GM21526 (cell line): ENCODE measurements around the gene SUN5.
"Not testable (repeated sequence)": the region's sequence is repeated elsewhere in the genome, so short reads cannot be mapped to it uniquely, and the experiment has no call there.

Source experiments
- ATAC-seq: cut with Tn5 transposase; IDR thresholded peaks from one replicate; pipeline ENCODE4 v1.9.1; 2021; ENCODE audit warnings: moderate library complexity; ENCODE audit not compliant: unreplicated experiment, low FRiP score

SUN5 gene

DNA sequence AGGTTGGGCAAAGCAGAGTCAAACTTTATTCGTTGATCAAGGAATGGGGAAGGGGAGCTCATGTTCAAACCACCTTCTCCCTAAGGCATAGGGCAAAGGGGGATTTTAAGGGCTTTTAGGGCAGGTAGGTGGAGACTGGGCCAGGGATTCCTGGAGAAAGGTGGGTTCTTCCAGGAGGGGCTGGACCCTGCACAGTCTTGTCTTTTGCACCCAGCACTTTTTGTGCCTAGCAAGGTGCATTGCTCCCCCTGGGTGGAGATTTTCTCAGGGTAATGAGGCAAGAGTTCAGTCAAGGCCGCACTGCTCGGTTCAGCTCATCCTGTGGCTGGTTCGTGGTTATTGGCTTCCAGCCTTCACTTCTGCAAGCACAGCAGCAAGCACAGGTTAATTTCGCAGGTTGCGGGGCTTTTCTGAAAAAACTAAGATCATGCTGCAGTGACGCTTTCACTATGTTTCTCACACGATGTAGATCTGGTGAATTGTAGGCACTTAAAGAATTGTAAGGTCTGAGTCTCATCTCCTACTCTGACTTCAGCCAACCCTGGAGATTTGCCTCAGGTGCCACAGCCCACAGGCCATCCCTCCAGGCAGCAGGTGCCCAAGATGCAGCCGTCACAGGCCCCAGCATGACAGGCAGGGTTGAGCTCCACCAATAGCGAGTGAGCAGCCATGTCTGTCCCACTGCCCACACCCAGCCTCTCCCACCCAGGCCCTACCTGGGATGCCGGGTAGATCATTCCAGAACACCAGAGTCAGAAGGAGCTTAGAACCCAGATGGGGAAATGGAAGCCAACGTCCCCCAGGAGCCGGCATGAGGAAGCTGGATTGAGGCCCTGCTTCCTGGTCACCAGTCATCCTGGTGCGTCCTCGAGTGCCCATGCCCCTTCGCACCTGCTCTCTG, 37.1 kb downstream of the SUN5 start:
- ATAC-seq = no peak

DNA sequence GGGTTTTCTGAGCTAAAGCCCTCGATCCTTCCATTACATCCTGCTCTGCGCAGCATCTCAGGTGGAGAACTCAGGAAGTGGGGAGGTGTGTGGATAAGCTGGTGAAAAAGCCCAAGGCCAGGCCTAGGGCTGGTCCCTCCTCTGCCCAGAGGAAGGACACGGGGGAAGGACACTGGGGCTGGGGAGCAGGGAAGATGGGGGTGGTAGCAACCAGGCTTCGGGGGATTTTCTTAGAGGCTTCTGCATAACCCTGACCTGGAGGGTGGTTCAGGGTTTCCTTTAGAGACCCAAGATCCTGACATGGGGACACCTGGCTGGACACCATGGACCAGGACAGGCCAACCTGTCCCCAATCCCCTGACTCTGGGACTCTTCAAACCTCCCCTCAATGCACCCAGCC, 37.9 kb downstream of the SUN5 start:
- ATAC-seq = no peak

DNA sequence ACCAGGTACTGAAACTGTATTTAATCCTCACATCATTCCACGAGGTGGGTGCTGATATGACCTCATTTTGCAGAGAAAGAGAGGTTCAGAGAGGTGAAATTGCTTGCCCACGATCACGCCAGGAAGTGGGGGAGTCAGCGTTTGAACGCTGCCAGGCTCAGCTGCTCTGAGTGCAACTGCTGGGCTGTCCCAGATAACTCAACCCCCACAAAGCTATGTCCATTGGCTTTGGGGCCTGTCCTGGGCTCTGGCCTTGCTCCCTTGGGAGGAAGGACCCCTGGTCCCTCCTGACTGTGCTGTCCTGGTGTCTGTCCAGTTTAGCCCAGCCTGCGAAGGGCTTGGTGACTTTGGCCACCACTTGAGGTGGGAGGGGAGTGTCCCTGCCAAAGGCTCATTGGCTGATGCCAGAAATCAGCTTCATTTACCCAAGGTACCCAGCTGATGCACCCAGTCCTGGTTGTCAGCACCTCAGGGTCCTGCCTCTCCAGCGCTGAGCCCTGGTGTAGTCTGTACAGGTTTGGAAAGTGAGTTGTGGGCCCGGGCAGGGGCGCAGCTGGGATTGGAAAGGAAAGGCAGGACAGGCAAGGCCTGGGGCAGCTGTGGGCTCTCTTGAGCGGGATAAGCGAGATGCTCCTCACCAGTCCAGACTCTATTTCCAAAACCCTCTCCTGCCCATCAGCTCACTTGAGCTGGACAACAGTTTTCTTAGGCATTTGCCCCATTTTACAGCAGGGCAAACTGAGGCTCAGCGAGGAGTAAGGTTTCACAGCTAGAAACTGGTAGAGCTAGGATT, 38.5 kb downstream of the SUN5 start:
- no peak for ATAC-seq

DNA sequence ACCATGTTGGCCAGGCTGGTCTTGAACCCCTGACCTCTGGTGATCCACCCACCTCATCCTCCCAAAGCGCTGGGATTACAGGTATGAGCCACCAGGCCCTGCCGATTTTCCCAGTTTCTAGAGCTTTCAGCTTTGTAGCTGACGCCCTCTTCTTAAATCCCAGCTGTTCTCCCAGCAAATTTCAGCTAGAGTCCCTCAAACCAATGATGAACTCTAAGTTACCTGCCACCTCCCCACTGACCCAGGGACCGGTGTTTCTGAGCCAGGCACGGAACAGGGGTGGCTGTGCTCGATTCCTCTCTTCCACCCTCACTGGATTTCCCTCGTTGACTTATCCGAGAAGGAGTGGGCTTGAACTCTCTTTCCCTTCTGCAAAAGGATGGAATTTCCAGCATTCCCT, 39.1 kb downstream of the SUN5 start:
- no peak for ATAC-seq

DNA sequence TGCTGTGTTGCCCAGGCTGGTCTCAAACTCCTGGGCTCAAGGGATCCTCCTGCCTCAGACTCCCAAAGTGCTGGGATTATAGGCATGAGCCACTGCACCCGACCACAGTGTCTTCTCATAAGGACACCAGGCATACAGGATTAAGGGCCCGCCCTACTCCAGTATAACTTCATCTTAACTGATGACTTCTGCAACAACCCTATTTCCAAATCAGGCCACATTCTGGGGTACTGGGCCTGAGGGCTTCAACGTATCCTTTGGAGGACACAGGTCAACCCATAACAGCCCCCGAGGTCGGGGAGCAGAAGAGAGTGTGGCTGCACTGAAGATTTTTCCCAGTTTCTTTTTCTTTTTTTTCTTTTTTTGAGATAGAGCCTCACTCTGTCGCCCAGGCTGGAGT, 39.7 kb downstream of the SUN5 start:
- no peak for ATAC-seq

DNA sequence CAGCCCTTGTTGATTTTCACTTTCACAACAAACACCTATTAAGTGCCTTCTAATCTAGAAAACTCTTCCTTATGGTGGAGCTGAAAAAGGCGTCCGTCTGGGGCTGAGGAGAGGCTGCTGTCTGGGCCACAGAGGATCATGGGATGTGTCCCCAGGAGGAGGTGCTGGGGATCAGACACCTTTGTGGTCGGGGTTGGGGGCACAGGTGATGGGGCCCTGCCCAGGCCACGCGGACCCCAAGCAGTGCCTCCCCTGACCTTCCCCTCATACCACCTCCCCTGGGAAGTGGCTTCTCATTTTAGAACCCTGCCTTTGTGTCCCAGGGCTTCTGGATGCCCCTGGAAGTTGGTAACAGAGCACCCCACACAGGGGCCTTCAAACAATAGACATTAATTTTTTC, 41.1 kb downstream of the SUN5 start:
- no peak for ATAC-seq

DNA sequence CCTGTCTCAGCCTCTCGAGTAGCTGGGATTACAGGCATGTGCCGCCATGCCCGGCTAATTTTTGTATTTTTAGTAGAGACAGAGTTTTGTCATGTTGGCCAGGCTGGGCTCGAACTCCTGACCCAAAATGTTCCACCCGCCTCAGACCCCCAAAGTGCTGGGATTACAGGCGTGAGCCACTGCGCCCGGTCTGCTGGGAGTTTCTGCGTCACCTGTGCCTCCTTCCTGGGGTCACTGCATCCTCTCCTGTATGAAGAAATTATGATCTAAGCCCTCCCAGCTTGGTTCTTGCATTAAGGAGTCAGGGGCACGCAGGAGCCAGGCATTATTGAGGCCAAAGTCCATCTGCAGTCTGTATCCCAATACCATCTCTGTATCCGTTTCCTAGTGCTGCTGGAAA, 41.6 kb downstream of the SUN5 start:
- ATAC-seq = not testable (repeated sequence)

DNA sequence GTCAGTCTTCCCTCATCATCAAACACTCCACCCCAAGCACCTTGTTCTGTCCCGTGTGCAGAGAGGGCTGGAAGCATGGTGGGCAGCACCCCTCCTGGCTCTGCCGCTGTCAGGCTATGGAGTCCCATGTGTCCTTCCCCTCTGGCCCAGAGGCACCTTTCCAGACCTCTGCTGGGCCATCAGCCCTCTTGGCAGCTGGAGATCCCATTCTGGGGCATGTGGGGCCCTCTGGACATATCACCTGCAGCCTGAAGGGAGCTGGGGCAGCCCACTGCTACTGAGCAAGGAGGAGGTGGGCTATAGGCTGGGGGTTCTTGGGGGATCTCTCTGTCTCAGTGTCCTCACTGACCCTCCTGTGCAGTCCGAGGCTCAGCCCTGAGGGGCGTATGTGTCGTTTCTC, 42.2 kb downstream of the SUN5 start:
- no peak for ATAC-seq

DNA sequence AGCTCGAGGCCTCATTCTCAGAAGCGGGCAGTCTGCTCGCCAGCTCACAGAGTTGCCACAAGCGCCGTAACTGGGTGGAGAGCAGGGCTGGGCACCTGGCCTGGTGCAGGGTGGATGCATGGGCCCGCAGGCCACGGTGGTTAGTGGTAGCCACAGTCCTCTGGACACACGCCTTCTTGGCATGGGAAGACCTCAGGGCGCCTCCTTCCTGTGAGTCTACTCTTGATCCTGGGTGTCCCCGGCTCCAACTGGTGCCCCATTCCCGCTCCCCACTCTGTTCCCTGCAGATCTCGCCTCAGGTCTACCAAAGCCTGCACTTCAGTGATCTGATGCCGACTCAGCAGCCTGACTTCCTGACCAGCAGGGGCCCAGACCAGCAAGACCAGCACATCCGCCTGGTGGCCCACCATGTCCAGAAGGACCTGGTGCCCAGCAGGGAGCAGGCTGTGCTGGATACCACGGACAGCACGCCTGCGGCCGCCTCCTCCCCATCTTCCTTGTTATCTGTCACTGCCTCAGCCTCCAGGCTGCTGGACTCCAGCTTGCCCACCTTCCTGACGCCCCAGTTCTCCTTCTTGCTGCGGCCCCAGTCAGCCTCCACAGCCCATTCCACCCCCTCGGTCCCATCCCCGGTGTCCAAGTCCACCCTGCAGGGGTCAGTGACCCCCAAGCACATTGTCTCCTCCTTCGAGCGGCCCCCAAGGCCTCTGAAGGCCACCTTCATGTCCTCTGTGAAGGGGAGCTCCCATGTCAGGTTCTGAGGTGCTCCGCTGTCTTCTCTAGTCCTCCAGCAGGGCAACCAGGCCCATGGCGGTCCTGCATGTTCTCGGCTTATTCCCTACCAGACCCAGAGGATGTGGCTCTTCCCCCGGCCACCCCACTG, 43.1 kb downstream of the SUN5 start:
- ATAC-seq = no peak

DNA sequence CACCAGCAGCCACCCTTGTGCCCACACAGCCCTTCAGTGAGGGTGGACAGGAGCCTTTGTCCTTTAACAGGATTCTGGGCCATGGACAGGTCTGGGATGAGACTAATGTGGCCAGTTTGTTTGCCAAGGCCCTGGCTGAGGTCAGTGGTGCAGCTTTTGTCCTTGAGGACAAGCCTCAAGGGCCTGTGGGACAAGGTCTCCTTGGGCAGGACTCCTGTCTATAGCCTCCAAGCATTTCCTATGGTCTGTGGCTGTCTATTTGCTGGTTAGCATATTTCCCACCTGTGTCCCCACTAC, 44.1 kb downstream of the SUN5 start:
- no peak for ATAC-seq

DNA sequence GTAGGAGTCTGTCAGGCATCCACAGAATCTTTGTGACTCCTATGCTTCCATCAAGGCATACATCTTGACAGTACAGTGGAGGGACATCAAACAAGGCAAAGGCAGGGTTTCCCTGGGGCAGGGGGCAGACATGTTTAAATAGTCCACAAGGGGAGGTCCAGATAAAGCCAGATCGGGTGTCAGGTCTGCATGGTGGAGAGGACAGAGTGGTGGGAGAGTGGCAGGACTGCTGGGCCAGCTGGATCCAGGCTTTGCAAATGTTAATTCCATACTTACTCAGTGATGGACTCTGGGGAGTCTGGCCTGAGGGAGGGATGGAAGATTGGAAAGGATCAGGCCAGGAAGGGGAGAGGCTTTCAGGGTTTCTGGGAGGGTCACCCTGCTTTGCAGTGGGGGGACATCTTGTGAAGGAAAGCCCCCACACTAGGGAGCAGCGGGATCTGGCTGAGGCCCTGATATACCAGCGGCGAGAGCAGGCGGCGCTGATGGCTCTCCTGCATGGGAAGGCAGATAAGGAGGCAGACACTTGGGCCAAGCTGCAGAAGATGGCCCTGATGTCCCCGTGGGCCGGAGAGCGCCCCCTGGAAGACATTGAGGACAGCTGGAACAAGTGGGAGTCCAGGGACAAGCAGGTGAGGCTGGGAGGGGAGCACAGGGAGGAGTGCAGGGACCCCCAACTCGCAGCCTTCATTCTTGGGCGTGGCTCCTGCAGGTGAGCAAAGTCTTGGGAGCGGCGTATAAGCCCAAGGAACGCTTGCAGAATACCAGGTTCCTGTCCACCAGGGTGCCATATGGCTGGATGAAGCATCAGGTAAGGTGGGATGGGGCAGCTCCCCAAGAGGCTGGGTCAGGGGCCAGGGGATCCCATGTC, 44.6 kb downstream of the SUN5 start:
- no peak for ATAC-seq

DNA sequence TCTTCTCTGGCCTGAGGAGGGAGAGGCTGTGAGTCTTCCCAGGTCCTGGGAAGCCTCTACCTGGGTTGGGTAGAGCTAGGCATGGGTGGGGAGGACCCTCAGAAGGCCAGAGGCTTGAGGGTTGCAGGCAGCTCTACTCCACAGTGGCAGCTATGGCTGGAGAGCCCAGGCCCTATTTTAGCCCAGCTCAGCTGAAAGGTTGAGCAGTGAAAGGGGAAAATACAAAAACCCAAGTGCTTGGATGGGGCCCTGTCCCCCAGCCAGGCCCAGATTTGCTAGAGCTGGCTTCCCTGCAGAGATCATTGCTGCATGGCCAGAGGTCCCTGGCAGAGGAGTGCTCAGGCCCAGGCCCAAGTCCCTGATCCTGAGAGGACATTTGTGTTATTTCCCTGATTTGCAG, 45.7 kb downstream of the SUN5 start:
- no peak for ATAC-seq

DNA sequence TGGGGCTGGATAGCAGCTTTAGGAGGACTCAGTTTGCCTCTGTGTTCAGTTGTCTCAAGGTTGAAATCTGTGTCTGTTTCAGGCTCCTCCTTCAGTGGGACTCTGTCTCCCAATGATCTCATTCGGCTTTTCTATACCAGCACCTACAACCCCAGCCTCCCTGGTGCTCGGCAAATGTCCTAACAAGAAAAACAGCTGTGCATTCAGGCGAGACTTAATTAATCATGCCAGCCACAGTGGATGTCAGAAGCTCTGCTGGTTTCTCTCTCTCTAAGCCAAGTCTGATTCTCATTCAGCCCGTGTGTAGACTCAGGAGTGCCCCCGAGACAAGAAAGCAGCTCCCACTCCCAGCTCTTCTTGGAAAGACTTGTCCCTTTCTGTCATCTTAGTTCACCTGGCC, 46.8 kb downstream of the SUN5 start:
- ATAC-seq = no peak

DNA sequence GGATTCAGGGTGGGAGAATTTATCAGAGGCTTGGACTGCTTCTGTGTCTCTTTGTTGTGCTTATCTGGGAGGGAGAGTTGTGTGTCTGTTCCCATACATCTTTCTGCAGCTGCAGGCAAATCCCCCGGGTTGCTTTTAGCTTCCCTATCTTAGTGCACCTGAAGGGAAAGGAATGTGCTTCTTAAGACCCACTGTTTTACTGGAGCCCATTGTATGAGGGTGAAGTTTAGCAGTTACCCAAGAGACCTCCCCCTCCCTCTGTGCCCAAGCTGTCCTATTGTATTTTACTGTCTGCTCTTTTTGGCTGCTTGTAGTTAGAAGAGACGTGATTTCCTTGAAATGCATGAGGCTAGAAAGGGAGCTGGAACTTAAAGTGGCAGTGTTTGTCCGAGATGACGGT, 53.7 kb downstream of the SUN5 start:
- not testable (repeated sequence) for ATAC-seq

DNA sequence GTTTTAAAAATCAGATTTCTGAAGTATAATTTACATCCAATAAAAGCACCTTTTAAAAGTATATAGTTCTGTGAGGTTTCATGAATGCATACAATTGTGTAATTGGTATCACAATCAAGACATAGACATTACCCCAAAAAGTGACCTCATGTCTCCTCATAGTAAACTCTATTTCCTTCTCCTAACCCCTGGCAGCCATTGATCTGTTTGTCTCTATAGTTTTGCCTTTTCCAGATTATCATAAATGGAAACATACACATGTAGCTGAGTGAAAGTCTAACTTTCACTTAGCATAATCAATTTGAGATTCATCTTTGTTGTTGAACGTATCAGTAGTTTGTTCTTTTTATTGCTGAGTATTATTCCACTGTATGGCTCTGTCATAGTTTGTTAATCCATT, 57.6 kb downstream of the SUN5 start:
- ATAC-seq = no peak

DNA sequence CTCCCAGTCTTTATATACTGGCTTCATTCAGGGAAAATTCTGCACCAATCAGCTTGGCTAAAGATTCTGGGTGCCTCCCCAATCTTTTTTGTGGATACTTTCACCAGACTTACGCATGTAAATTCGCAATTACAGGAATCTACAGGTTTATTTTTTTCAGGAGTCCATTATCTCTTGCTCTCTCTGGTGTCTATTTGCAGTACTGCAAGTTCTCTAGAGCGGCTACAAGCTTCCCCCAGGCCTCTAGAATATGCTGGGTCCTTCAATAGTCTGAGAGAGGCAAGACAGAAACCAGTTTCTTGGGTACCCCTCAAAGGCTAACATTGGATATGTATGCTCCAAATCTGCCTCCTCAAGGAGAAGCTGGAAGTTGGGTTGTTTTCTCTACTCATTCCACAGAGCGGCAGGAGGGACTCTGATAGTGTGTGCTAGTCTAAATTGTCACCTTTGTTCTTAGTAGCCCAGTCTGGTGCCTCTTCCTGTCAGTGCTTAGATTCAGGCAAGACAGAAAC, 58.5 kb downstream of the SUN5 start:
- ATAC-seq = no peak

DNA sequence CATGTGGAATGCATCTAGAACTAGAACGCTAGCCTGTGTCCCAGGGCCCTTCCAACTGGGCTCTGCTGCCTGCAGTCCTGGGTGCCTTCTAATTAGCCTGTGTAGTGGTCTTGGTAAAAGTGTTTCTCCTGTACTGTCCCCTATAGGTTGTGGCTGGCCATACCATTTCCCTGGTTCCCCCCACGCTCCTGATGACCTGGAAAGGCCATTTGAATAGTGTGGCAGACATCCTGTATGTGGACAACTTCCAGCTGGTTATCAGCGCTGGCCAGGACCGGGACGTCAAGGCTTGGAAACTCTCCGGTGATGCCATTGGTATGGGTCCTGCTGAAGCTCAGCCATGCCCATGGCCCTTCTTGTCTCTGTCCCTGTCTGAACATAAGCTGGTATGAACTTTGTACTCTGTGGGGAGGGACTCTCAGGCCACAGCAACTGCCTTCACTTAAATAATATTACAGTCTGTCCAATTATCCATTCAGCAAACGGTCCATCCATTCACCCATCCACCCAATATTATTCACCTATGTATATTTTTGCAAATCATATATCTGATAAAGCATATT, 60.7 kb downstream of the SUN5 start:
- ATAC-seq = no peak

DNA sequence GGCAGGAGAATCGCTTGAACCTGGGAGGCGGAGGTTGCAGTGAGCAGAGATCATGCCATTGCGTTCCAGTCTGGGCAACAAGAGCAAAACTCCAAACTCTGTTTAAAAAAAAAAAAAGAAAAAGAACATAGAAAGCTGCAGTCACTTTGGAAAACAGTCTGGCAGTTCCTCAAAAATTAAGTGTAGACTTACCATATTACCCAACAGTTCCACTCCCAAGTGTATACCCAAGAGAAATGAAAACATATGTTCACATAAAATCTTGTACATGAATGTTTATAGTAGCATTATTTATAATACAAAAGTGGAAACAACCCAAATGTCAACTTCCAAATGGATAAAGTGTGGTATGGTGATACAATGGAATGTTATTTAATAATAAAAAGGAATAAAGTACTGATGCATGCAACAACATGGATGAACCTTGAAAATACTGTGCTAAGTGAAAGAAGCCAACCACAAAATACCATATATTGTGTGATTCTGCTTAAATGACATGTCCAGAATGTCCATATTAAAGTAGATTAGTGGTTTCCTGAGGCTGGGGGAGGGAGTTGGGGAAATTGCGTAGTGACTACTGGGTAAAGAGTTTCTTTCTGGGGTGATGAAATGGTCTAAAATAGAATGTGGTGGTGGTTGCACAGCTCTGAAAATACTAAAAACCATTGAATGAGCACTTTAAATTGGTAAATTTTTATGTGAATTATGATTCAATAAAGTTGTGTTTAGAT, 62.9 kb downstream of the SUN5 start:
- ATAC-seq = no peak

DNA sequence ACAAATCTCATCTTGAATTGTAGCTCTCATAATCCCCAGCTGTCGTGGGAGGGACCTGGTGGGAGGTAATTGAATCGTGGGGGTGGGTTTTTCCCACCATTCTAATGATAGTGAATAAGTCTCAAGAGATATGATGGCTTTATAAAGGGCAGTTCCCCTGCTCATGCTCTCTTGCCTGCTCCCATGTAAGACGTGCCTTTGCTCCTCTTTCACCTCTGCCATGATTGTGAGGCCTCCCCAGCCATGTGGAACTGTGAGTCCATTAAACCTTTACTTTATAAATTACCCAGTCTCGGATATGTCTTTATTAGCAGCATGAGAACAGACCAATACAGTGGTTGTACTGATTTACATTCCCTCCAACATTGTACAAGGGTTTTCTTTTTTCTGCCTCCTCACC, 69.7 kb downstream of the SUN5 start:
- ATAC-seq = no peak
